Upper lobe of left lung (tissue), 6 donors: ENCODE measurements around the gene TMCO4. TPM values are rescaled to one million over a fixed set of nuclear protein-coding genes. Genes with fewer than 3 reads are reported as not detected.

ENCODE experiments used
- ATAC-seq, 2 donors: fragments of 200-7000 bp; cut with Tn5 transposase; one replicate each; pipeline ENCODE4 v1.9.1; 2022; ENCODE audit warnings: mild to moderate bottlenecking in 2 of 2, moderate library complexity in 2 of 2; ENCODE audit not compliant: low FRiP score in 2 of 2
- DNase-seq, 2 donors: peaks; one replicate each; pipeline ENCODE4 v3.0.0-alpha.2; 2019 to 2020
- H3K27ac ChIP-seq, 4 donors: fragments of 200-600 bp; sonication (generic); one replicate each; pipeline ENCODE4 v1.5.1; 2016 to 2019
- H3K27me3 ChIP-seq, 4 donors: fragments of 200-600 bp; sonication (generic); one replicate each; pipeline ENCODE4 v1.5.1; 2017 to 2019
- H3K36me3 ChIP-seq, 4 donors: fragments of 200-600 bp; sonication (generic); one replicate each; pipeline ENCODE4 v1.5.1; 2016 to 2019
- H3K4me1 ChIP-seq, 4 donors: fragments of 200-600 bp; sonication (generic); one replicate each; pipeline ENCODE4 v1.5.1; 2018 to 2019
- H3K4me3 ChIP-seq, 4 donors: fragments of 200-600 bp; sonication (generic); one replicate each; pipeline ENCODE4 v1.5.1; 2017 to 2019; ENCODE audit warnings: mild to moderate bottlenecking in 2 of 4, moderate library complexity in 1 of 4
- H3K9me3 ChIP-seq, 4 donors: fragments of 200-600 bp; sonication (generic); one replicate each; pipeline ENCODE4 v1.5.1; 2018 to 2019
- EP300 ChIP-seq, 4 donors: sonication (generic); formaldehyde crosslinking; IDR thresholded peaks; one replicate each; pipeline ENCODE4 v1.5.1; 2017; ENCODE audit warnings: antibody characterized with exemption in 4 of 4, control low read depth in 2 of 4
- POLR2A ChIP-seq, 4 donors: fragments of 450-650 bp; IDR thresholded peaks; one replicate each; pipeline ENCODE4 v1.5.1; 2016 to 2017; ENCODE audit warnings: antibody characterized with exemption in 4 of 4, mild to moderate bottlenecking in 2 of 4
- POLR2AphosphoS5 ChIP-seq, 2 donors: sonication (generic); formaldehyde crosslinking; IDR thresholded peaks; one replicate each; pipeline ENCODE4 v1.5.1; 2017; ENCODE audit warnings: antibody characterized with exemption in 2 of 2
- WGBS, 2 donors: methylation state at CpG; one replicate each; pipeline ENCODE4 v1.1.5; 2017 to 2018; 5-methylcytosine and 5-hydroxymethylcytosine counted together
- total RNA-seq, 6 donors: library from RNA; depleted of rRNA in 4 of 6; stranded (reverse); fragments of >200 nt in 4 of 6; gene quantifications; one replicate each; pipeline versions ENCODE4 v1.1.0 to v1.2.1, GENCODE V29; 2016 to 2021
- TF ChIP-seq, protein P1 (sequence below), 6 experiments: fragments of 450-650 bp in 4 of 6; fragments of 200-600 bp in 2 of 6; sonication (generic) in 2 of 6; IDR thresholded peaks; one replicate each; pipeline ENCODE4 v1.5.1; 2016 to 2019; ENCODE audit warnings: antibody characterized with exemption in 6 of 6
- donor health status: DM: no; HTN: no; CAD: no; lungs with moderate emphysema.
- donor health status: DM: no; HTN: yes; CAD: no; lungs with severe emphysema.

TMCO4 gene
- total RNA-seq, 6 donors from 2014 or later, result 19.1 to 46.1 (median 24.9) TPM

DNA sequence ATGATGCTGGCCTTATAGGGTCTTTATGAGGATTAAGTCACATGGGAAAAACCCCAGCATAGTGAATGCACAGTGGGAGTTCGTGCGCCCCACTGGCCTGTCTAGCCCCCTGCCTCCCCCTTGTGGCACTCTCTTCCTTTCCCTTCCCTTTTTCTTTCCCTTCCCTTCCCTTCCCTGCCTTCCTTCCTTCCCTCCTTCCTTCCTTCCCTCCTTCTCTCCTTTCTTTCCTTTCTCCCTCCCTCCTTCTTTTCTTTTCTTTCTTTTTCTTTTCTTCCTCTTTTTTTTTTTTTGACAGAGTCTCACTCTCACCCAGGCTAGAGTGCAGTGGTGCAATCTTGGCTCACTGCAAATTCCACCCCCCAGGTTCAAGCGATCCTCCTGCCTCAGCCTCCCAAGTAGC is 96.4 kb downstream of the TMCO4 start:
- Histone ChIP-seq H3K27me3 (no peaks in the 10 kb centered on the region), H3K27ac (no peak overlapping the region), H3K4me1 (peaks cover 0 to 4% (median 1%) of the 10 kb centered on the region in 4 donors), H3K4me3 (no peak overlapping the region), H3K9me3 (no peaks in the 10 kb centered on the region), H3K36me3 (peaks cover 0 to 17% (median 6%) of the 10 kb centered on the region in 4 donors)
- ATAC-seq, result no peak
- WGBS, 2 donors, result 80 to 91% methylated on average over 3 of the region's 3 CpGs
- TF ChIP-seq EP300 (IDR thresholded peaks at IDR 0.05), result no peak
- TF ChIP-seq POLR2A (IDR thresholded peaks at IDR 0.05), result no peak
- TF ChIP-seq POLR2AphosphoS5 (IDR thresholded peaks at IDR 0.05), result no peak
- no peak for DNase-seq

DNA sequence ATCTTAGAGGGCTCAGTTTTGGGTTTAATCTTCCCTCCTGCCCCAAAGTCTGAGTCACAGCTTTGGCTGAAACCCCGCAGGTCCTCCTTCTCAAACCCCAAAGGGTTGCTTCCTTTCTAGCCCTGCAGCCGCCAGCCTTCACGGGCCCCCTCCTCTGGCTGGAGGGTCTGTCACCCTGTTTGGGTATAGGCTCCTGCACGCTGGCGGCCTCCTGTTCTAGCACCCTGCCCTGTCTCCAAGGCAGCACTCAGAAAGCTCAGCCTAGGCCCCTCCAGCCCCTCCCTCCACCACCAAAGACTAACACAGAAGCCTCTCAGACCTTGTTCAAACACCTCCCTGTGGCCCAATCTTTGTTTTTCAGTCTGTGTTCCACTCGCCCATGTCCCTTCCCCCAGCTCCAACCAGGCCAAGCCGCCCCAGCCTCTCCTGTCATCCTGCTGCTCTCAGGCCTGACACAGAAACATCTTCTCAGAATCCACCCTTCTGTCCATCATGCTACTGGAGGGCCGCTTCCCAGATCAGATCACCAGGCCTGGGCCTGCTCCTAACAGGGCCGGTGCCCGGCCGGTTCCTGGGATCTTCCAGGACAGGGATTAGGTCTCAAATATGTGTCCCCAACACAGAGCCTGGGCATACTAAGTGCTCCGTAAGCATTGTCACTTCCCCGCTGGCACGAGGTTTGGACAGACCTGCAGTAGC is 99.5 kb downstream of the TMCO4 start:
- Histone ChIP-seq H3K4me1 (peaks cover 0 to 4% (median 1%) of the 10 kb centered on the region in 4 donors), H3K36me3 (peaks cover 0 to 33% (median 6%) of the 10 kb centered on the region in 4 donors), H3K9me3 (no peaks in the 10 kb centered on the region), H3K27me3 (no peaks in the 10 kb centered on the region), H3K27ac (no peak overlapping the region), H3K4me3 (no peak overlapping the region)
- WGBS, 2 donors, result 93 to 99% methylated on average over 10 to 14 of the region's 14 CpGs
- TF ChIP-seq POLR2AphosphoS5 (IDR thresholded peaks at IDR 0.05) (no peak), EP300 (IDR thresholded peaks at IDR 0.05) (no peak), POLR2A (IDR thresholded peaks at IDR 0.05) (no peak)
- TF ChIP-seq, protein P1, sequence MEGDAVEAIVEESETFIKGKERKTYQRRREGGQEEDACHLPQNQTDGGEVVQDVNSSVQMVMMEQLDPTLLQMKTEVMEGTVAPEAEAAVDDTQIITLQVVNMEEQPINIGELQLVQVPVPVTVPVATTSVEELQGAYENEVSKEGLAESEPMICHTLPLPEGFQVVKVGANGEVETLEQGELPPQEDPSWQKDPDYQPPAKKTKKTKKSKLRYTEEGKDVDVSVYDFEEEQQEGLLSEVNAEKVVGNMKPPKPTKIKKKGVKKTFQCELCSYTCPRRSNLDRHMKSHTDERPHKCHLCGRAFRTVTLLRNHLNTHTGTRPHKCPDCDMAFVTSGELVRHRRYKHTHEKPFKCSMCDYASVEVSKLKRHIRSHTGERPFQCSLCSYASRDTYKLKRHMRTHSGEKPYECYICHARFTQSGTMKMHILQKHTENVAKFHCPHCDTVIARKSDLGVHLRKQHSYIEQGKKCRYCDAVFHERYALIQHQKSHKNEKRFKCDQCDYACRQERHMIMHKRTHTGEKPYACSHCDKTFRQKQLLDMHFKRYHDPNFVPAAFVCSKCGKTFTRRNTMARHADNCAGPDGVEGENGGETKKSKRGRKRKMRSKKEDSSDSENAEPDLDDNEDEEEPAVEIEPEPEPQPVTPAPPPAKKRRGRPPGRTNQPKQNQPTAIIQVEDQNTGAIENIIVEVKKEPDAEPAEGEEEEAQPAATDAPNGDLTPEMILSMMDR (IDR thresholded peaks at IDR 0.05), result no peak
- peak in 1 of 2 donors; percentile 55 for DNase-seq
- ATAC-seq, result no peak

DNA sequence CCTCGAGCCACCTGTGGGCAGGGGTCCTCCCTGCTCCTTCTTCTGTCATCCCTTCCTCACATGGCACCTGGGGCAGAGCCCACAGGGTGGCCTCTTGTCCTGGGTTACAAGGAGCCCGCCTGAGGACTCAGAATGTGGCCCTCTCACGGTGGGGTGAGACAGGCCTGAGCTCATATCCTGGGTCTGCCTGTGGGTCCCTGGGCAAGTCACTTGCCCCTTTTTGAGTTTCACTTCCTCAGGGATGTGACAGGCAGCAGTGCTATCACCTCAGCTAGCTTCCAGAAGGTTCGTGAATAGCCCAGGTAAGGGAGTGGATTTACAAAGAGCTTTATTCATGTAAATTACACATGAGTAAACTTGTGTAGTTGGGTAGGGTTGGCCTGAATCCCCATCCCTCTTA is 101.5 kb downstream of the TMCO4 start:
- 86 to 98% methylated on average over 4 of the region's 4 CpGs for WGBS, 2 donors
- no peak overlapping the region for H3K4me3 ChIP-seq
- H3K9me3 ChIP-seq, result no peaks in the 10 kb centered on the region
- H3K36me3 ChIP-seq, result peaks cover 0 to 52% (median 18%) of the 10 kb centered on the region in 4 donors
- no peak for ATAC-seq
- no peaks in the 10 kb centered on the region for H3K4me1 ChIP-seq
- H3K27me3 ChIP-seq, result no peaks in the 10 kb centered on the region
- no peak for DNase-seq
- no peak overlapping the region for H3K27ac ChIP-seq
- TF ChIP-seq EP300 (IDR thresholded peaks at IDR 0.05), result no peak
- no peak for TF ChIP-seq POLR2A (IDR thresholded peaks at IDR 0.05)
- no peak for TF ChIP-seq POLR2AphosphoS5 (IDR thresholded peaks at IDR 0.05)
- TF ChIP-seq, protein P1 (IDR thresholded peaks at IDR 0.05), result no peak

DNA sequence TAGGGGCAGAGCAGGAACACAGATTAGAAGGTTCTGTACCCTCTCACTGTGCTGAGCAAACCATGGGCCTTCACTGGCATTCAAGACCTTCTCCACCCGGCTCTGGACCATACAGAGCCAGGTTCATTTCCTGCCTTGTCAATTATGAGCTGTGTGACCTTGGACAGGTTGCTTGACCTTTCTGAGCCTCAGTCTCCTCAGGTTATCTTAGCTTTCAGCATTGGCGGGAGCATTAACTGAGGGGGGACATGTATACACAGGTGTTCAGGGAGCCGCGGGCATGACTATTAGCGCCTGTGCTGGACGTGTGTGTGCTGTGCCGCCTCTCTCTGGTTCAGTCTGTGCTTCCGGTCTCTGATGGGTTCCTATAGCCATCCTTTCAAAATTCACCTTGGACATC is 102.9 kb downstream of the TMCO4 start:
- no peak for ATAC-seq
- peaks cover 0 to 53% (median 18%) of the 10 kb centered on the region in 4 donors for H3K36me3 ChIP-seq

DNA sequence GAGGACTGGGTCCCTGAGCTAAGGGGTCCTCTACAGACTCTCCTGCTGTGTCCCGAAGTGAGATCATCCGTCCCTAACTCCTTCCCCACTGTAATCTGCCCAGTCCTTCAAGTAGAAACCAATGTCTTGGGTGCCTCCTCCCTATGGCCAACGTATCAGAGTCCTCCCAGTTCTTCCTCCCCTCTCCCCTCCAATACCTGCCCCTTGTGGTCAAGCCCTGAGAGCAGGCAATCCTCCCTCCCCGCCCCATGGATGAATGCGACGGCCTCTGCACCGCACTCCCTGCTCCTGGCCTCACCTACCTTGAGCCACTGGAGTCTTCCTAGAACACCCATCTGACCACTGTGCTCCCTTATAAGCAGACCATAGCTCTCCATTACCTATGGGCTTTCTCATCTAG is 103.9 kb downstream of the TMCO4 start:
- DNase-seq, result no peak
- no peaks in the 10 kb centered on the region for H3K4me1 ChIP-seq
- no peak overlapping the region for H3K4me3 ChIP-seq
- 84 to 91% methylated on average over 6 to 7 of the region's 7 CpGs for WGBS, 2 donors
- no peak overlapping the region for H3K27ac ChIP-seq
- no peaks in the 10 kb centered on the region for H3K27me3 ChIP-seq
- no peak for ATAC-seq
- H3K9me3 ChIP-seq, result no peaks in the 10 kb centered on the region
- no peak for TF ChIP-seq POLR2AphosphoS5 (IDR thresholded peaks at IDR 0.05)
- no peak for TF ChIP-seq EP300 (IDR thresholded peaks at IDR 0.05)
- TF ChIP-seq POLR2A (IDR thresholded peaks at IDR 0.05), result no peak
- TF ChIP-seq, protein P1 (IDR thresholded peaks at IDR 0.05), result no peak
- peaks cover 0 to 60% (median 20%) of the 10 kb centered on the region in 4 donors for H3K36me3 ChIP-seq

More for the DNA sequence above, 102.9 kb downstream of the TMCO4 start:
- H3K27ac ChIP-seq, result no peak overlapping the region
- TF ChIP-seq EP300 (IDR thresholded peaks at IDR 0.05) (no peak), POLR2AphosphoS5 (IDR thresholded peaks at IDR 0.05) (no peak), POLR2A (IDR thresholded peaks at IDR 0.05) (no peak)
- TF ChIP-seq, protein P1 (IDR thresholded peaks at IDR 0.05), result no peak
- no peak for DNase-seq
- no peaks in the 10 kb centered on the region for H3K9me3 ChIP-seq
- H3K4me3 ChIP-seq, result no peak overlapping the region
- H3K27me3 ChIP-seq, result no peaks in the 10 kb centered on the region
- WGBS, 2 donors, result 92 to 96% methylated on average over 7 to 8 of the region's 8 CpGs
- H3K4me1 ChIP-seq, result no peaks in the 10 kb centered on the region
